PFSK-1 (cell line): Measurements from ENCODE around the gene OR51I2.

Experiments used
- FOXP2 ChIP-seq: optimal IDR thresholded peaks from 2 replicates; pipeline ENCODE3; 2011; ENCODE audit warnings: borderline replicate concordance, control low read depth, inconsistent platforms; ENCODE audit not compliant: insufficient read depth; ENCODE audit errors: extremely low read length, extremely low read depth
- POLR2AphosphoS5 ChIP-seq: IDR thresholded peaks from 2 replicates; pipeline ENCODE4 v1.6.1; 2012; ENCODE audit warnings: low read depth, mild to moderate bottlenecking, control low read depth, low read length, moderate library complexity
- SIN3A ChIP-seq: IDR thresholded peaks from 2 replicates; pipeline ENCODE4 v1.6.1; 2012; ENCODE audit warnings: mild to moderate bottlenecking, low read length, moderate library complexity, borderline replicate concordance; ENCODE audit not compliant: insufficient read depth
- TAF1 ChIP-seq: IDR thresholded peaks from 2 replicates; pipeline ENCODE4 v1.6.1; 2012; ENCODE audit warnings: low read length, control low read depth, borderline replicate concordance; ENCODE audit not compliant: insufficient read depth
- TF ChIP-seq, protein P1 (sequence below), 2 experiments: IDR thresholded peaks; 2 replicates each; pipeline versions ENCODE4 v1.6.1 to v1.8.0; 2011 to 2012; ENCODE audit warnings: low read depth in 2 of 2, low read length in 2 of 2, control low read depth in 1 of 2, inconsistent platforms in 1 of 2, mild to moderate bottlenecking in 1 of 2, moderate library complexity in 1 of 2; ENCODE audit not compliant: insufficient read depth in 1 of 2

DNA sequence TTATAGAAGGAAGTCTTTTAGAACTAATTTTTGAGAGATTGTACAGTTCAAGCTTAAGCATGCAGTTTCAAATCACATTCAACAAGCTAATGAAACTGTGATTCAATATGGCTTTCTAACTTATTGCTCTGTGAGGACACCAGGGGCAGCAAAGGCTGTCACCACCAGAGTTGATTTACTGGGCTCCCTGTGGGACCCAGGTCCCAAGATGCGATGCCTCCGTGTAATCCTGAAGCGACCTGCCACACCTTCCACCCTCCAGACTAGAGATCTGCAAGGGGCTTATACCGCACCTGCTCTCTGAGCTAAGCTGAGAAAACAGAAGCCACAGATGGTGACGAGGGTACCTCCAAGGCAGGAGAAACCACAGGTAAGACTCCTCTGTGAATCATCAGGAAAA is 28.1 kb upstream of the OR51I2 start:
- no peak for TF ChIP-seq POLR2AphosphoS5
- TF ChIP-seq TAF1: no peak
- no peak for TF ChIP-seq SIN3A
- TF ChIP-seq, protein P1, sequence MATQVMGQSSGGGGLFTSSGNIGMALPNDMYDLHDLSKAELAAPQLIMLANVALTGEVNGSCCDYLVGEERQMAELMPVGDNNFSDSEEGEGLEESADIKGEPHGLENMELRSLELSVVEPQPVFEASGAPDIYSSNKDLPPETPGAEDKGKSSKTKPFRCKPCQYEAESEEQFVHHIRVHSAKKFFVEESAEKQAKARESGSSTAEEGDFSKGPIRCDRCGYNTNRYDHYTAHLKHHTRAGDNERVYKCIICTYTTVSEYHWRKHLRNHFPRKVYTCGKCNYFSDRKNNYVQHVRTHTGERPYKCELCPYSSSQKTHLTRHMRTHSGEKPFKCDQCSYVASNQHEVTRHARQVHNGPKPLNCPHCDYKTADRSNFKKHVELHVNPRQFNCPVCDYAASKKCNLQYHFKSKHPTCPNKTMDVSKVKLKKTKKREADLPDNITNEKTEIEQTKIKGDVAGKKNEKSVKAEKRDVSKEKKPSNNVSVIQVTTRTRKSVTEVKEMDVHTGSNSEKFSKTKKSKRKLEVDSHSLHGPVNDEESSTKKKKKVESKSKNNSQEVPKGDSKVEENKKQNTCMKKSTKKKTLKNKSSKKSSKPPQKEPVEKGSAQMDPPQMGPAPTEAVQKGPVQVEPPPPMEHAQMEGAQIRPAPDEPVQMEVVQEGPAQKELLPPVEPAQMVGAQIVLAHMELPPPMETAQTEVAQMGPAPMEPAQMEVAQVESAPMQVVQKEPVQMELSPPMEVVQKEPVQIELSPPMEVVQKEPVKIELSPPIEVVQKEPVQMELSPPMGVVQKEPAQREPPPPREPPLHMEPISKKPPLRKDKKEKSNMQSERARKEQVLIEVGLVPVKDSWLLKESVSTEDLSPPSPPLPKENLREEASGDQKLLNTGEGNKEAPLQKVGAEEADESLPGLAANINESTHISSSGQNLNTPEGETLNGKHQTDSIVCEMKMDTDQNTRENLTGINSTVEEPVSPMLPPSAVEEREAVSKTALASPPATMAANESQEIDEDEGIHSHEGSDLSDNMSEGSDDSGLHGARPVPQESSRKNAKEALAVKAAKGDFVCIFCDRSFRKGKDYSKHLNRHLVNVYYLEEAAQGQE (IDR thresholded peaks at IDR 0.05; ENCODE audit: insufficient read depth in 1 of 2, low read depth in 2 of 2, low read length in 2 of 2): no peak
- no peak for TF ChIP-seq FOXP2
